Body of pancreas (tissue), 4 donors: ENCODE measurements around the gene MAFB.

Experiments used
- CTCF ChIP-seq, 7 experiments: fragments of 450-650 bp in 4 of 7; fragments of 200-600 bp in 3 of 7; sonication (generic) in 3 of 7; IDR thresholded peaks; one replicate each; pipeline ENCODE4 v1.5.1; 2016 to 2019; ENCODE audit warnings: antibody characterized with exemption in 7 of 7
- POLR2A ChIP-seq, 3 donors: fragments of 450-650 bp; IDR thresholded peaks; one replicate each; pipeline ENCODE4 v1.6.1; 2016; ENCODE audit warnings: antibody characterized with exemption in 3 of 3, mild to moderate bottlenecking in 2 of 3

GRCh38 chr20:40666336-40666735, 22.7 kb downstream of the MAFB start:
- TF ChIP-seq CTCF (IDR thresholded peaks at IDR 0.05) (no peak), POLR2A (IDR thresholded peaks at IDR 0.05) (no peak)
